Astrocyte (in vitro differentiated cells and primary cell): ENCODE measurements around the gene CDX4. TPM values are rescaled to one million over a fixed set of nuclear protein-coding genes. Genes with fewer than 3 reads are reported as not detected.
A peak's percentile ranks its signal among the peaks of the same experiment; 100 is the strongest.

Source experiments
- DNase-seq: peaks from one replicate; pipeline ENCODE4 v3.0.0-alpha.2; 2010; ENCODE audit warnings: low read depth
- FAIRE-seq: peaks from 2 replicates; lab custom pipeline; 2011; peaks lifted over from hg19 to GRCh38; lab: Jason Lieb, UNC
- H2AFZ ChIP-seq: 2 replicates; pipeline ENCODE4 v1.6.0; 2012; ENCODE audit warnings: low read depth, low read length, inconsistent platforms
- H3K27ac ChIP-seq: 2 replicates; pipeline ENCODE4 v1.5.1; 2011; ENCODE audit warnings: low read depth, low read length, inconsistent platforms
- H3K27me3 ChIP-seq: 2 replicates; pipeline ENCODE4 v1.6.0; 2011; ENCODE audit warnings: low read length, inconsistent platforms; ENCODE audit not compliant: insufficient read depth
- H3K36me3 ChIP-seq: 2 replicates; pipeline ENCODE4 v1.5.1; 2011; ENCODE audit warnings: low read length, inconsistent platforms; ENCODE audit not compliant: insufficient read depth
- H3K4me1 ChIP-seq: 2 replicates; pipeline ENCODE4 v1.5.1; 2011; ENCODE audit warnings: low read length, inconsistent platforms; ENCODE audit not compliant: insufficient read depth
- H3K4me2 ChIP-seq: 2 replicates; pipeline ENCODE4 v1.6.0; 2012; ENCODE audit warnings: low read length, inconsistent platforms
- H3K4me3 ChIP-seq: 2 replicates; pipeline ENCODE4 v1.5.1; 2011; ENCODE audit warnings: low read depth, mild to moderate bottlenecking, low read length, inconsistent platforms; ENCODE audit not compliant: insufficient read depth
- H3K79me2 ChIP-seq: 2 replicates; pipeline ENCODE4 v1.6.0; 2012; ENCODE audit warnings: mild to moderate bottlenecking, low read length, inconsistent platforms; ENCODE audit not compliant: insufficient read depth
- H3K9ac ChIP-seq: 2 replicates; pipeline ENCODE4 v1.6.0; 2012; ENCODE audit warnings: mild to moderate bottlenecking, low read length, inconsistent platforms
- H3K9me3 ChIP-seq: 2 replicates; pipeline ENCODE4 v1.5.1; 2012; ENCODE audit warnings: low read depth, mild to moderate bottlenecking, low read length, inconsistent platforms; ENCODE audit not compliant: insufficient read depth
- H4K20me1 ChIP-seq: 2 replicates; pipeline ENCODE4 v1.6.0; 2012; ENCODE audit warnings: low read length, inconsistent platforms; ENCODE audit not compliant: insufficient read depth
- H3K27ac Mint-ChIP-seq: one replicate; pipeline ENCODE4 v1.8.0; 2021; ENCODE audit warnings: mild to moderate bottlenecking, mixed read lengths; ENCODE audit not compliant: unreplicated experiment
- H3K27me3 Mint-ChIP-seq: one replicate; pipeline ENCODE4 v1.8.0; 2021; ENCODE audit warnings: low read depth, mixed read lengths; ENCODE audit not compliant: unreplicated experiment
- H3K36me3 Mint-ChIP-seq: one replicate; pipeline ENCODE4 v1.8.0; 2021; ENCODE audit warnings: low read depth, mixed read lengths; ENCODE audit not compliant: unreplicated experiment
- H3K4me1 Mint-ChIP-seq: one replicate; pipeline ENCODE4 v1.8.0; 2021; ENCODE audit warnings: low read depth, mixed read lengths; ENCODE audit not compliant: unreplicated experiment
- H3K4me3 Mint-ChIP-seq: one replicate; pipeline ENCODE4 v1.8.0; 2021; ENCODE audit warnings: mild to moderate bottlenecking, moderate library complexity, mixed read lengths; ENCODE audit not compliant: unreplicated experiment
- H3K9me3 Mint-ChIP-seq: one replicate; pipeline ENCODE4 v1.8.0; 2021; ENCODE audit warnings: mild to moderate bottlenecking, mixed read lengths; ENCODE audit not compliant: unreplicated experiment
- CTCF ChIP-seq: IDR thresholded peaks from 2 replicates; pipeline ENCODE4 v1.5.1; 2011; ENCODE audit warnings: low read depth, mild to moderate bottlenecking, inconsistent platforms, low read length, moderate library complexity; ENCODE audit not compliant: insufficient read depth
- EZH2 ChIP-seq: IDR thresholded peaks from 2 replicates; pipeline ENCODE4 v1.6.1; 2012; ENCODE audit warnings: mild to moderate bottlenecking, low read length, inconsistent platforms; ENCODE audit not compliant: insufficient read depth
- total RNA-seq: library from RNA; stranded (reverse); gene quantifications from 2 replicates; pipeline ENCODE4 v1.2.1, GENCODE V29; 2021

Gene CDX4
- total RNA-seq, 1 donor from 2014 or later: not detected

- Histone ChIP-seq H3K79me2 (no peaks in the 10 kb centered on the region), H3K9me3 (no peaks in the 10 kb centered on the region), H3K4me1 (no peaks in the 10 kb centered on the region), H3K36me3 (no peaks in the 10 kb centered on the region), H3K9ac (no peak overlapping the region), H3K27ac (no peak overlapping the region), H3K27me3 (no peaks in the 10 kb centered on the region), H3K4me3 (no peak overlapping the region), H4K20me1 (no peaks in the 10 kb centered on the region), H2AFZ (no peak overlapping the region), H3K4me2 (no peak overlapping the region)
- no peak overlapping the region for H3K27ac Mint-ChIP-seq
- DNase-seq (no peak), FAIRE-seq (peak; percentile 84)
- no peak overlapping the region for H3K4me3 Mint-ChIP-seq
- TF ChIP-seq EZH2 (no peak), CTCF (no peak)
- no peaks in the 10 kb centered on the region for H3K9me3 Mint-ChIP-seq
- H3K27me3 Mint-ChIP-seq: no peaks in the 10 kb centered on the region
- no peaks in the 10 kb centered on the region for H3K36me3 Mint-ChIP-seq
- H3K4me1 Mint-ChIP-seq: no peaks in the 10 kb centered on the region
These were observed 8.3 kb downstream of the CDX4 start for GRCh38 chrX:73455171-73455570.

- FAIRE-seq (no peak), DNase-seq (no peak)
- no peak for TF ChIP-seq CTCF
- no peak for TF ChIP-seq EZH2
- no peaks in the 10 kb centered on the region for H3K27me3 Mint-ChIP-seq
- Histone ChIP-seq H3K9me3 (no peaks in the 10 kb centered on the region), H3K79me2 (no peaks in the 10 kb centered on the region), H3K4me2 (no peak overlapping the region), H3K27me3 (no peaks in the 10 kb centered on the region), H3K4me3 (no peak overlapping the region), H2AFZ (no peak overlapping the region), H3K9ac (no peak overlapping the region), H3K4me1 (no peaks in the 10 kb centered on the region), H3K27ac (no peak overlapping the region), H3K36me3 (no peaks in the 10 kb centered on the region), H4K20me1 (no peaks in the 10 kb centered on the region)
- H3K27ac Mint-ChIP-seq: no peak overlapping the region
- no peaks in the 10 kb centered on the region for H3K9me3 Mint-ChIP-seq
- H3K4me1 Mint-ChIP-seq: no peaks in the 10 kb centered on the region
- H3K36me3 Mint-ChIP-seq: no peaks in the 10 kb centered on the region
- no peak overlapping the region for H3K4me3 Mint-ChIP-seq
These were observed 10.5 kb downstream of the CDX4 start for GRCh38 chrX:73457306-73457705.

- Histone ChIP-seq H3K9me3 (no peaks in the 10 kb centered on the region), H3K27me3 (no peaks in the 10 kb centered on the region), H3K4me3 (no peak overlapping the region), H3K4me1 (no peaks in the 10 kb centered on the region), H4K20me1 (no peaks in the 10 kb centered on the region), H3K9ac (no peak overlapping the region), H3K27ac (no peak overlapping the region), H3K79me2 (no peaks in the 10 kb centered on the region), H3K36me3 (no peaks in the 10 kb centered on the region), H2AFZ (no peak overlapping the region), H3K4me2 (no peak overlapping the region)
- no peaks in the 10 kb centered on the region for H3K4me1 Mint-ChIP-seq
- peak; percentile 23 for FAIRE-seq
- H3K4me3 Mint-ChIP-seq: no peak overlapping the region
- TF ChIP-seq EZH2 (no peak), CTCF (no peak)
- no peaks in the 10 kb centered on the region for H3K9me3 Mint-ChIP-seq
- DNase-seq: no peak
- no peaks in the 10 kb centered on the region for H3K27me3 Mint-ChIP-seq
- no peaks in the 10 kb centered on the region for H3K36me3 Mint-ChIP-seq
- H3K27ac Mint-ChIP-seq: no peak overlapping the region
These were observed 21.5 kb downstream of the CDX4 start for GRCh38 chrX:73468376-73468775.
